Measurements from ENCODE around the gene CEP350.

GRCh38 chr1:180061019-180061418 is 106.4 kb downstream of the CEP350 start:
- TF ChIP-seq POLR2AphosphoS5 (IDR thresholded peaks at IDR 0.05) (no peak), EP300 (IDR thresholded peaks at IDR 0.05) (no peak)
